SH-SY5Y (cell line): ENCODE measurements around the gene LGALS13.

Experiments used
- GATA2 ChIP-seq: IDR thresholded peaks from 2 replicates; pipeline ENCODE4 v1.6.1; 2011; ENCODE audit warnings: mild to moderate bottlenecking, low read depth, low read length
- GATA3 ChIP-seq: IDR thresholded peaks from 2 replicates; pipeline ENCODE4 v1.6.1; 2011; ENCODE audit warnings: low read depth, mild to moderate bottlenecking, low read length, moderate library complexity

DNA sequence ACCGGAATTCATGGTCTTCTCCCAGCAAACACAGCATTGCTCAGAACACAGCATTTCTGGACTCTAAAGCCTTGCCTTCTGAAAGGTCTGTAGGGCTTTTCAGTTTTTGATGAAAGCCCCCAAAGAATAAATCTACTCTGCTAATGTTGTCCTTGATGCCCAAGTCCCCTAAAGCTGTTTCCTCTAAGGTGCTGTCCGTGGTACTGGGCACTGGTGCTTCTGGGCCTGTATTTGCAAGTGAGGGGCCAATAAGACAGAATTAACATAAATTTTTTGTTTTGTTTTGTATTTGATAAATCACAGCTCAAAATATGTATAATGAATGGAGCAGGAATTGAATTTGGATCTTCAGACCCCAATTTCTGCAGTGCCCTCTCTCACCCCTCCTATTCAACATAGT is 12.1 kb upstream of the LGALS13 start:
- TF ChIP-seq GATA2 (no peak), GATA3 (no peak)
